HCT116 (cell line): ENCODE measurements around the gene KYAT1. TPM values are rescaled to one million over a fixed set of nuclear protein-coding genes. Genes with fewer than 3 reads are reported as not detected.

ENCODE experiments used
- ATAC-seq: fragments of 200-7000 bp; cut with Tn5 transposase; 2 replicates; pipeline ENCODE4 v1.9.1; 2020; ENCODE audit warnings: mild to moderate bottlenecking, moderate library complexity
- BruUV-seq: library from RNA; stranded (reverse); fragments of 400-500 nt; replicated peaks from 2 replicates; lab custom pipeline; 2021; lab: Mats Ljungman, UMichigan
- CTCF ChIA-PET: fragments of 300-600 bp; sonication (Branson Sonifier 250); formaldehyde crosslinking; loops from one replicate; lab custom pipeline; 2021; ENCODE audit warnings: antibody characterized with exemption; lab: Charles Lee
- POLR2A ChIA-PET: fragments of 300-600, 350-600 bp; sonication (Branson Sonifier 250); formaldehyde crosslinking; loops from one replicate; lab custom pipeline; 2021; ENCODE audit warnings: antibody characterized with exemption; lab: Charles Lee
- RAD21 ChIA-PET, 2 experiments: fragments of 300-600 bp; sonication (Branson Sonifier 250); formaldehyde crosslinking; loops; one replicate each; lab custom pipeline; 2023; ENCODE audit warnings: low total read pairs in 2 of 2; ENCODE audit not compliant: uncharacterized antibody in 2 of 2, unreplicated experiment in 2 of 2, low non-redundant PET in 1 of 2; lab: Charles Lee
- DNase-seq: peaks from one replicate; pipeline ENCODE4 v3.0.0-alpha.2; 2010; ENCODE audit warnings: low read depth, low spot score
- H2AFZ ChIP-seq: fragments of 200-600 bp; shearing (Covaris generic), sonication (generic); 2 replicates; pipeline ENCODE4 v1.6.1; 2017; ENCODE audit warnings: low read depth, mixed run types, mixed read lengths, antibody characterized with exemption, low read length; ENCODE audit not compliant: poor library complexity, severe bottlenecking
- H3K27ac ChIP-seq: 2 replicates; pipeline ENCODE4 v1.5.1; 2012; ENCODE audit warnings: low read depth, low read length
- H3K27me3 ChIP-seq: fragments of 200-600 bp; sonication (generic); 2 replicates; pipeline ENCODE4 v1.6.1; 2016; ENCODE audit warnings: mixed run types, low read length, mixed read lengths; ENCODE audit not compliant: insufficient read depth
- H3K36me3 ChIP-seq, 2 experiments: fragments of 200-500 bp in 1 of 2; fragments of 200-600 bp in 1 of 2; sonication (Bioruptor generic) in 1 of 2; sonication (generic) in 1 of 2; 2 replicates each; pipeline versions ENCODE4 v1.5.1 to v1.6.1; 2014 to 2016; ENCODE audit warnings: low read length in 2 of 2, inconsistent platforms in 1 of 2, mixed read lengths in 1 of 2, mixed run types in 1 of 2; ENCODE audit not compliant: insufficient read depth in 2 of 2, control insufficient read depth in 1 of 2
- H3K4me1 ChIP-seq, 2 experiments: fragments of 200-600 bp in 1 of 2; sonication (generic) in 1 of 2; 2 replicates each; pipeline versions ENCODE4 v1.5.1 to v1.6.1; 2012 to 2017; ENCODE audit warnings: low read length in 2 of 2, inconsistent platforms in 1 of 2, mild to moderate bottlenecking in 1 of 2, mixed read lengths in 1 of 2, mixed run types in 1 of 2, moderate library complexity in 1 of 2; ENCODE audit not compliant: insufficient read depth in 2 of 2, control insufficient read depth in 1 of 2
- H3K4me2 ChIP-seq: fragments of 200-600 bp; sonication (generic); 2 replicates; pipeline ENCODE4 v1.6.1; 2017; ENCODE audit warnings: mixed run types, low read length, mixed read lengths
- H3K4me3 ChIP-seq, 2 experiments: fragments of 200-600 bp in 1 of 2; sonication (generic) in 1 of 2; replicated peaks in 1 of 2; 2 replicates each; pipeline ENCODE4 v1.5.1; 2011 to 2016; ENCODE audit warnings: low read length in 2 of 2, control low read depth in 1 of 2, low read depth in 1 of 2, mild to moderate bottlenecking in 1 of 2, mixed read lengths in 1 of 2, mixed run types in 1 of 2
- H3K79me2 ChIP-seq: fragments of 200-600 bp; sonication (generic); 2 replicates; pipeline ENCODE4 v1.6.1; 2017; ENCODE audit warnings: mild to moderate bottlenecking, mixed run types, low read length, moderate library complexity, mixed read lengths; ENCODE audit not compliant: insufficient read depth
- H3K9ac ChIP-seq: fragments of 200-600 bp; sonication (generic); 2 replicates; pipeline ENCODE4 v1.6.1; 2016; ENCODE audit warnings: low read length, mixed read lengths
- H3K9me2 ChIP-seq: fragments of 200-600 bp; sonication (generic), shearing (Covaris generic); 2 replicates; pipeline ENCODE4 v1.6.1; 2017; ENCODE audit warnings: mixed run types, mild to moderate bottlenecking, moderate library complexity; ENCODE audit not compliant: insufficient read depth
- H3K9me3 ChIP-seq, 2 experiments: fragments of 200-500 bp in 1 of 2; fragments of 200-600 bp in 1 of 2; sonication (Bioruptor generic) in 1 of 2; sonication (generic) in 1 of 2; 2 replicates each; pipeline ENCODE4 v1.6.1; 2014 to 2017; ENCODE audit warnings: low read length in 2 of 2, mixed read lengths in 2 of 2, inconsistent platforms in 1 of 2, low read depth in 1 of 2, mild to moderate bottlenecking in 1 of 2, mixed run types in 1 of 2, moderate library complexity in 1 of 2; ENCODE audit not compliant: control insufficient read depth in 1 of 2, insufficient read depth in 1 of 2
- H4K20me1 ChIP-seq: fragments of 200-600 bp; sonication (generic), shearing (Covaris generic); 2 replicates; pipeline ENCODE4 v1.6.1; 2017; ENCODE audit warnings: mixed run types, mild to moderate bottlenecking, moderate library complexity; ENCODE audit not compliant: insufficient read depth
- CBX3 ChIP-seq: IDR thresholded peaks from 2 replicates; pipeline ENCODE4 v1.6.1; 2012; ENCODE audit warnings: low read depth
- CEBPB ChIP-seq: IDR thresholded peaks from 2 replicates; pipeline ENCODE4 v1.6.1; 2012; ENCODE audit warnings: low read depth
- EGR1 ChIP-seq: IDR thresholded peaks from 2 replicates; pipeline ENCODE4 v1.6.1; 2012; ENCODE audit warnings: low read depth
- FOSL1 ChIP-seq: IDR thresholded peaks from 2 replicates; pipeline ENCODE4 v1.6.1; 2012; ENCODE audit warnings: low read depth
- POLR2AphosphoS5 ChIP-seq: IDR thresholded peaks from 2 replicates; pipeline ENCODE4 v1.6.1; 2011; ENCODE audit warnings: mild to moderate bottlenecking, low read depth, low read length, moderate library complexity
- RAD21 ChIP-seq: IDR thresholded peaks from 2 replicates; pipeline ENCODE4 v1.6.1; 2012; ENCODE audit warnings: low read depth, mild to moderate bottlenecking
- SRF ChIP-seq: IDR thresholded peaks from 2 replicates; pipeline ENCODE4 v1.6.1; 2012; ENCODE audit warnings: low read depth
- YY1 ChIP-seq: IDR thresholded peaks from 2 replicates; pipeline ENCODE4 v1.6.1; 2011; ENCODE audit warnings: low read length, low read depth, moderate library complexity, mild to moderate bottlenecking; ENCODE audit not compliant: insufficient replicate concordance; ENCODE audit errors: extremely low read depth
- intact Hi-C: fragments of 100-400 bp; cut with micrococcal nuclease; formaldehyde crosslinking; loops from 2 replicates; pipeline ENCODE4 v1.10.0; 2022
- total RNA-seq: library from RNA; stranded (reverse); gene quantifications from one replicate; pipeline ENCODE4 v1.2.1, GENCODE V29; 2021; ENCODE audit not compliant: unreplicated experiment
- TF ChIP-seq, protein P1 (sequence below), 3 experiments: fragments of 200-600 bp in 1 of 3; sonication (generic) in 1 of 3; IDR thresholded peaks in 2 of 3; conservative IDR thresholded peaks in 1 of 3; 2 replicates each; pipeline ENCODE4 v1.5.1; 2012 to 2017; ENCODE audit warnings: low read depth in 2 of 3, low read length in 2 of 3, antibody characterized with exemption in 1 of 3, borderline replicate concordance in 1 of 3, control low read depth in 1 of 3, mild to moderate bottlenecking in 1 of 3, mixed read lengths in 1 of 3, mixed run types in 1 of 3, moderate library complexity in 1 of 3; ENCODE audit not compliant: insufficient read depth in 1 of 3
- TF ChIP-seq, protein P2 (sequence below): IDR thresholded peaks from 2 replicates; pipeline ENCODE4 v1.6.1; 2011; ENCODE audit warnings: mild to moderate bottlenecking, low read length, moderate library complexity; ENCODE audit not compliant: insufficient replicate concordance; ENCODE audit errors: extremely low read depth
- TF ChIP-seq, protein P3 (sequence below): IDR thresholded peaks from 2 replicates; pipeline ENCODE4 v1.6.1; 2012; ENCODE audit warnings: low read depth

Gene KYAT1
- total RNA-seq, 1 experiment from 2014 or later = 10.1 TPM

DNA sequence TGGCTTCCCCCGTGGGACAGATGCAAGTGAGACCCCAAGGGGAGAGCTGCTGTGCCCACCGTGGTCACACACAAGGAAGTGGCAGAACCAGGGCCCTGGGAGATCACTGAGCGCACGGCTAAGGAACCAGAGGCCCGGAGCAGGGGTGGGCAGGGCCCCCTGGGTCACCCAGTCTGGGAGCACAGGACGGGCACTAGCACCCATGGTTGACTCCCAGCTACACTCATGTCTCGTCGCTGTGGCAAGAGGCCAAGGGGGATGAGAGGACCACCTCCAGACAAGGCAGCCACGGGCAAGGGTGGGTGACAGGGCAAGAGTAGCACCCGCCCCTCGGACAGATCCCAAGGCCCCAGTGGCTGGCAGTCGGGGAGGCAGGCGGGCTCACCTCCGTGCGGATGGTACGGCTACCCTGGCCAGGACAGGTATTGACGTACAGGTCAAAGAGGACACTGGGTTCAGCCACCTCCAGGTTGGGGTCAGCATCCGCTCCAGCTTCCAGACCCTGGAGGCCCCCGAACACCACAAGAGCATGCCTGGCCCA is 58.3 kb downstream of the KYAT1 start (continued):
- TF ChIP-seq, protein P1, sequence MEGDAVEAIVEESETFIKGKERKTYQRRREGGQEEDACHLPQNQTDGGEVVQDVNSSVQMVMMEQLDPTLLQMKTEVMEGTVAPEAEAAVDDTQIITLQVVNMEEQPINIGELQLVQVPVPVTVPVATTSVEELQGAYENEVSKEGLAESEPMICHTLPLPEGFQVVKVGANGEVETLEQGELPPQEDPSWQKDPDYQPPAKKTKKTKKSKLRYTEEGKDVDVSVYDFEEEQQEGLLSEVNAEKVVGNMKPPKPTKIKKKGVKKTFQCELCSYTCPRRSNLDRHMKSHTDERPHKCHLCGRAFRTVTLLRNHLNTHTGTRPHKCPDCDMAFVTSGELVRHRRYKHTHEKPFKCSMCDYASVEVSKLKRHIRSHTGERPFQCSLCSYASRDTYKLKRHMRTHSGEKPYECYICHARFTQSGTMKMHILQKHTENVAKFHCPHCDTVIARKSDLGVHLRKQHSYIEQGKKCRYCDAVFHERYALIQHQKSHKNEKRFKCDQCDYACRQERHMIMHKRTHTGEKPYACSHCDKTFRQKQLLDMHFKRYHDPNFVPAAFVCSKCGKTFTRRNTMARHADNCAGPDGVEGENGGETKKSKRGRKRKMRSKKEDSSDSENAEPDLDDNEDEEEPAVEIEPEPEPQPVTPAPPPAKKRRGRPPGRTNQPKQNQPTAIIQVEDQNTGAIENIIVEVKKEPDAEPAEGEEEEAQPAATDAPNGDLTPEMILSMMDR (IDR thresholded peaks at IDR 0.05 in 2 of 3, conservative IDR thresholded peaks at IDR 0.05 in 1 of 3; ENCODE audit: borderline replicate concordance in 1 of 3, insufficient read depth in 1 of 3, low read depth in 2 of 3, low read length in 2 of 3) = no peak
- no peak for TF ChIP-seq CEBPB

DNA sequence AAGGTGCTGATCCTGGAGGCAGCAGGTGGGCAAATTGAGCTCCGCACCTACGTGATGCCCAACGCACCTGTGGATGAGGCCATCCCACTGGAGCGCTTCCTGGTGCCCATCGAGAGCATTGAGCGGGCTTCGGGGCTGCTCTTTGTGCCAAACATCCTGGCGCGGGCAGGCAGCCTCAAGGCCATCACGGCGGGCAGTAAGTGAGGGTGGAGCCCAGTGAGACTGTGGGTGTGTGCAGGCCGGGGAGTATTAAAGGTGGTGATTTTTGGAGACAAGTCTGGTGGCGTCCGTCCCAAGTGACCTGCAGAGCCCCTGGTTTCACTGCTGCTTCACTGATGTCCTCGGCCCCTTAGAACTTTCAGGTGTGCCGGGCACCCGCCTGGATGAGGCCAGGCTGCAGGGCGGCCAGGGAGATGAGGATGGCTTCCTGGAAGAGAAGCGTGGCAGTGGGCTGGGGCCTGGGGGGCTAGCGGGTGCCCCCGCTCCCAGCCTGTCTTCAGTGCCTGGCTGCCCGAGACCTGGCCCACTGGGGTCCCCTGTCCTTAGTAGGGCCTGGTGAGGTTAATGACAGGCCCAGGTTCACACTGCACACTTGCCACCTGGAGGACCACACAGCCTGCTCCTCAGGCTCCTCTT is 59.2 kb downstream of the KYAT1 start:
- CTCF ChIA-PET = no interaction called here
- H3K27me3 ChIP-seq = no peaks in the 10 kb centered on the region
- H3K4me2 ChIP-seq = no peak overlapping the region
- peaks cover 10% of the 10 kb centered on the region; the same call in 1 of the 2 replicates for H3K79me2 ChIP-seq
- POLR2A ChIA-PET = no interaction called here
- H3K4me1 ChIP-seq = peaks cover 11 to 23% of the 10 kb centered on the region in 2 experiments; a peak in 3 of 4 replicates
- no peaks in the 10 kb centered on the region for H3K9me3 ChIP-seq
- H4K20me1 ChIP-seq = 0 out of 2 replicates have a peak, but pooled peaks cover 5% of the 10 kb centered on the region
- H3K9ac ChIP-seq = no peak overlapping the region
- H3K36me3 ChIP-seq = peaks cover 29 to 35% of the 10 kb centered on the region in 2 experiments; a peak in 3 of 4 replicates
- intact Hi-C loops = no loop called here
- no peak for DNase-seq
- H2AFZ ChIP-seq = no peak overlapping the region
- H3K27ac ChIP-seq = no peak overlapping the region
- TF ChIP-seq RAD21 (no peak), FOSL1 (no peak), EGR1 (no peak), YY1 (no peak), SRF (no peak), POLR2AphosphoS5 (no peak), CBX3 (no peak)
- TF ChIP-seq, protein P2, sequence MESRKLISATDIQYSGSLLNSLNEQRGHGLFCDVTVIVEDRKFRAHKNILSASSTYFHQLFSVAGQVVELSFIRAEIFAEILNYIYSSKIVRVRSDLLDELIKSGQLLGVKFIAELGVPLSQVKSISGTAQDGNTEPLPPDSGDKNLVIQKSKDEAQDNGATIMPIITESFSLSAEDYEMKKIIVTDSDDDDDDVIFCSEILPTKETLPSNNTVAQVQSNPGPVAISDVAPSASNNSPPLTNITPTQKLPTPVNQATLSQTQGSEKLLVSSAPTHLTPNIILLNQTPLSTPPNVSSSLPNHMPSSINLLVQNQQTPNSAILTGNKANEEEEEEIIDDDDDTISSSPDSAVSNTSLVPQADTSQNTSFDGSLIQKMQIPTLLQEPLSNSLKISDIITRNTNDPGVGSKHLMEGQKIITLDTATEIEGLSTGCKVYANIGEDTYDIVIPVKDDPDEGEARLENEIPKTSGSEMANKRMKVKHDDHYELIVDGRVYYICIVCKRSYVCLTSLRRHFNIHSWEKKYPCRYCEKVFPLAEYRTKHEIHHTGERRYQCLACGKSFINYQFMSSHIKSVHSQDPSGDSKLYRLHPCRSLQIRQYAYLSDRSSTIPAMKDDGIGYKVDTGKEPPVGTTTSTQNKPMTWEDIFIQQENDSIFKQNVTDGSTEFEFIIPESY = no peak
- TF ChIP-seq, protein P3, sequence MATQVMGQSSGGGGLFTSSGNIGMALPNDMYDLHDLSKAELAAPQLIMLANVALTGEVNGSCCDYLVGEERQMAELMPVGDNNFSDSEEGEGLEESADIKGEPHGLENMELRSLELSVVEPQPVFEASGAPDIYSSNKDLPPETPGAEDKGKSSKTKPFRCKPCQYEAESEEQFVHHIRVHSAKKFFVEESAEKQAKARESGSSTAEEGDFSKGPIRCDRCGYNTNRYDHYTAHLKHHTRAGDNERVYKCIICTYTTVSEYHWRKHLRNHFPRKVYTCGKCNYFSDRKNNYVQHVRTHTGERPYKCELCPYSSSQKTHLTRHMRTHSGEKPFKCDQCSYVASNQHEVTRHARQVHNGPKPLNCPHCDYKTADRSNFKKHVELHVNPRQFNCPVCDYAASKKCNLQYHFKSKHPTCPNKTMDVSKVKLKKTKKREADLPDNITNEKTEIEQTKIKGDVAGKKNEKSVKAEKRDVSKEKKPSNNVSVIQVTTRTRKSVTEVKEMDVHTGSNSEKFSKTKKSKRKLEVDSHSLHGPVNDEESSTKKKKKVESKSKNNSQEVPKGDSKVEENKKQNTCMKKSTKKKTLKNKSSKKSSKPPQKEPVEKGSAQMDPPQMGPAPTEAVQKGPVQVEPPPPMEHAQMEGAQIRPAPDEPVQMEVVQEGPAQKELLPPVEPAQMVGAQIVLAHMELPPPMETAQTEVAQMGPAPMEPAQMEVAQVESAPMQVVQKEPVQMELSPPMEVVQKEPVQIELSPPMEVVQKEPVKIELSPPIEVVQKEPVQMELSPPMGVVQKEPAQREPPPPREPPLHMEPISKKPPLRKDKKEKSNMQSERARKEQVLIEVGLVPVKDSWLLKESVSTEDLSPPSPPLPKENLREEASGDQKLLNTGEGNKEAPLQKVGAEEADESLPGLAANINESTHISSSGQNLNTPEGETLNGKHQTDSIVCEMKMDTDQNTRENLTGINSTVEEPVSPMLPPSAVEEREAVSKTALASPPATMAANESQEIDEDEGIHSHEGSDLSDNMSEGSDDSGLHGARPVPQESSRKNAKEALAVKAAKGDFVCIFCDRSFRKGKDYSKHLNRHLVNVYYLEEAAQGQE = no peak
- ATAC-seq = no peak
- RAD21 ChIA-PET = no interaction called here
- H3K4me3 ChIP-seq = no peak overlapping the region
- TSS peak; percentile 11 for BruUV-seq
- no peaks in the 10 kb centered on the region for H3K9me2 ChIP-seq
